Neutrophil (primary cell): Measurements from ENCODE around the gene KIAA1958.

Experiments
- H3K27ac ChIP-seq: fragments of 200-600 bp; sonication (generic); 2 replicates; pipeline ENCODE4 v1.5.1; 2016; ENCODE audit warnings: mild to moderate bottlenecking, moderate library complexity
- H3K27me3 ChIP-seq: fragments of 200-600 bp; sonication (generic); 2 replicates; pipeline ENCODE4 v1.6.0; 2016; ENCODE audit warnings: mild to moderate bottlenecking
- H3K36me3 ChIP-seq: fragments of 200-600 bp; sonication (generic); 2 replicates; pipeline ENCODE4 v1.5.1; 2017
- H3K4me1 ChIP-seq, 2 experiments: fragments of 200-600 bp in 1 of 2; sonication (generic) in 1 of 2; 1 replicate in 1 of 2; 2 replicates in 1 of 2; pipeline versions ENCODE4 v1.5.1 to v1.6.1; 2013 to 2016; ENCODE audit warnings: low read depth in 1 of 2, low read length in 1 of 2, mild to moderate bottlenecking in 1 of 2, moderate library complexity in 1 of 2; ENCODE audit not compliant: control insufficient read depth in 1 of 2, insufficient read depth in 1 of 2
- H3K4me3 ChIP-seq, 2 experiments: fragments of 200-600 bp in 1 of 2; sonication (generic) in 1 of 2; 1 replicate in 1 of 2; 2 replicates in 1 of 2; pipeline ENCODE4 v1.5.1; 2013 to 2016; ENCODE audit warnings: low read depth in 1 of 2, low read length in 1 of 2, mild to moderate bottlenecking in 1 of 2, moderate library complexity in 1 of 2
- H3K9me3 ChIP-seq: fragments of 200-600 bp; sonication (generic); 2 replicates; pipeline ENCODE4 v1.5.1; 2016
- TF ChIP-seq, protein P1 (sequence below): fragments of 200-600 bp; sonication (generic); IDR thresholded peaks from 2 replicates; pipeline ENCODE4 v1.5.1; 2016; ENCODE audit warnings: antibody characterized with exemption

The KIAA1958 gene

DNA sequence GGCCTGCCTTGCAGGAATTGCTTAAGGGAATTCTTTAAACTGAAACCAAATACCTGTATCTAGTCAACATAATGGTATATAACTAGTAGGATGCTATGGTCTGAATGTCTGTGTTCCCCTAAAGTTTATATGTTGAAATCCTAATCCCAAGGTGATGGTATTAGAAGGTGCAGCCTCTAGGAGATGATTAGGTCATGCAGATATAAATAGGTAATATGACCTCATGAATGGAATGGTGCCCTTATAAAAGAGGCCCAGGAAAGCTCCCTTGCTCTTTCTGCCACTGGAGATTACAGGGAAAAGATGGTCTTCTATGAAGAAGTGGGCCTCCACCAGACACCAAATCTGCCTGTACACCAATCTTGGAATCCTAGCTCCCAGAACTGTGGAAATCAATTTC, 7.4 kb upstream of the KIAA1958 start:
- Histone ChIP-seq H3K9me3 (no peaks in the 10 kb centered on the region), H3K27me3 (no peaks in the 10 kb centered on the region), H3K27ac (no peak overlapping the region), H3K4me3 (no peak overlapping the region), H3K4me1 (no peaks in the 10 kb centered on the region), H3K36me3 (peaks cover 16% of the 10 kb centered on the region)
- TF ChIP-seq, protein P1, sequence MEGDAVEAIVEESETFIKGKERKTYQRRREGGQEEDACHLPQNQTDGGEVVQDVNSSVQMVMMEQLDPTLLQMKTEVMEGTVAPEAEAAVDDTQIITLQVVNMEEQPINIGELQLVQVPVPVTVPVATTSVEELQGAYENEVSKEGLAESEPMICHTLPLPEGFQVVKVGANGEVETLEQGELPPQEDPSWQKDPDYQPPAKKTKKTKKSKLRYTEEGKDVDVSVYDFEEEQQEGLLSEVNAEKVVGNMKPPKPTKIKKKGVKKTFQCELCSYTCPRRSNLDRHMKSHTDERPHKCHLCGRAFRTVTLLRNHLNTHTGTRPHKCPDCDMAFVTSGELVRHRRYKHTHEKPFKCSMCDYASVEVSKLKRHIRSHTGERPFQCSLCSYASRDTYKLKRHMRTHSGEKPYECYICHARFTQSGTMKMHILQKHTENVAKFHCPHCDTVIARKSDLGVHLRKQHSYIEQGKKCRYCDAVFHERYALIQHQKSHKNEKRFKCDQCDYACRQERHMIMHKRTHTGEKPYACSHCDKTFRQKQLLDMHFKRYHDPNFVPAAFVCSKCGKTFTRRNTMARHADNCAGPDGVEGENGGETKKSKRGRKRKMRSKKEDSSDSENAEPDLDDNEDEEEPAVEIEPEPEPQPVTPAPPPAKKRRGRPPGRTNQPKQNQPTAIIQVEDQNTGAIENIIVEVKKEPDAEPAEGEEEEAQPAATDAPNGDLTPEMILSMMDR: no peak

DNA sequence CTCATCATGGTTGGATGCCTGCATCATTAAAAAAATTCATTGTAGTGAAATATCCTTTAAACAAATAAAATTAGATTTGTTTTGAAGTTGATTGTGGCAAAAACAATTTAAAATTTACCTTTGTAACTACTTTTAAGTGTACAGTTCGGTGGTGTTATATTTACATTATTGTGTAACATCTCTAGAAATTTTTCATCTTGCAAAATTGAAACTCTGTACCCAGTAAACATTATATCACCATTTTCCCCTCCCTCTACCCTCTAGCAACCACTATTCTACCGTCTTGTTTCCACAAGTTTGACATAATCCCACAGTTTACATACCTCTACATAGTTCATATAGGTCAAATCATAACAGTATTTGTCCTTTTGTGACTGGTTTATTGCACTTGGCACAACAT, 2.0 kb upstream of the KIAA1958 start:
- TF ChIP-seq, protein P1: no peak
- H3K36me3 ChIP-seq: no peaks in the 10 kb centered on the region
- peaks cover 16 to 18% of the 10 kb centered on the region in 2 experiments for H3K4me1 ChIP-seq
- no peak overlapping the region for H3K4me3 ChIP-seq
- no peaks in the 10 kb centered on the region for H3K27me3 ChIP-seq
- H3K27ac ChIP-seq: no peak overlapping the region
- no peaks in the 10 kb centered on the region for H3K9me3 ChIP-seq

DNA sequence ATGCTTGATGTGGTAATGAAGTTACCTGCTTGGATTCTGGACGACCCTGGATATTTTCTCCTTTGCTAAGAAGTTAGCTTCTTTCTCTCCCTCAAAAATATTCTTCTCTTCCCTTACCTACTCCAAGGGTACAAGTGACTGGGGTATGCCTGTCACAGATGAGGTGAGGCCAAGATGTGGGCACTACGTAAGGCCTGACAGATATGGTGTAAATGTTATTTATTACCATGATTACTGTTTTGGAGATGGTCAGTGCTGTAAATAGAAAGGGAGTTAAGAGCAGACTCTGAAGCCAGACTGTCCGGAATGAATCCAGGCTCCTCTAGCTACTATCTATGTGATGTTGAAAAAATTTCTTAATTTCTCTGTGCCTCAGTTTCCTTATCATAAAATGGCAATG, 1.1 kb upstream of the KIAA1958 start:
- no peaks in the 10 kb centered on the region for H3K9me3 ChIP-seq
- TF ChIP-seq, protein P1: no peak
- H3K27me3 ChIP-seq: no peaks in the 10 kb centered on the region
- peak overlapping the region in 1 of 2 experiments; percentile 75 for H3K4me3 ChIP-seq
- peaks cover 16 to 18% of the 10 kb centered on the region in 2 experiments for H3K4me1 ChIP-seq
- peak overlapping the region; percentile 66 for H3K27ac ChIP-seq
- no peaks in the 10 kb centered on the region for H3K36me3 ChIP-seq

DNA sequence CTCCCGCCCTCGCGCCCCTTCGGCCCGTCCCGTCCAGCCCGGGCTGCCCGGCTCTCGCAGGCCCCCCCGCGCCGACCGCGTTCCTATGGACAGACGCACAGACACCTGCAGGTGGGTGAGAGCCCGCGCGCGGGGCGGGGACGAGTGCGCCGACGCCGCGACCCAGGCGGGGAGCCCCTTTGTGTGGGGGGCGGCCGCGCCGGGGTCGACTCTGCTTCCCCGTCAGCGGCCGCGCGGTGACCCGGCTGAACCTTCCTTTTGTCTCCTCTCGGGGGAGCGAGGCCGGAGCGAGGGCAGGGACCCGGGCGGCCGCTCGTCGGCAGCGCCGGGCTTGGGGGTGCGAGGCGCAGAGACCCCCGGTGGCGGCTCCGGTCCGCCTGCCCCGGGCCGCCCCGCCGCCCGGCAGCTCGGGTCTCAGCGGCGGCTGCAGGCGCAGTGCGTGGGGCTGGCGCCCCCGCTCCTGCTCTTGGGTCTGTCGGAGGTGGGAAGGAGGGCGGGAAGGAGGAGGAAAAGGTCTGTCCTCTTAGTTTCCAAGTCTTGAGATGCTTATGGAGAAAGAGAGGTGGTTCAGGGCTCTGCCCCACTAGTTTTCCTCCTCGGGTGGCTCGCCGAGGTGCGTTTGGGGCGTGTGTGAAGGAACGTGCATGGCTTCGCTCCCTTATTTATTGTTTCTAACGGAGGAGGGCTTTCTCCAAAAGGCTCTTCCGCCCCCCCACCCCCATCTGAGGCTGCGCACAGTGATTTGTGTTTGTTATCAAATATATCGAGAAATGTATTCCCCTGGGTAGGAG, 576 bp downstream of the KIAA1958 start:
- Histone ChIP-seq H3K9me3 (no peaks in the 10 kb centered on the region), H3K36me3 (no peaks in the 10 kb centered on the region), H3K27ac (peak overlapping the region; percentile 75), H3K27me3 (no peaks in the 10 kb centered on the region), H3K4me1 (peaks cover 22 to 27% of the 10 kb centered on the region in 2 experiments), H3K4me3 (peak overlapping the region; percentile 75 to 78)
- TF ChIP-seq, protein P1: peak; percentile 5

DNA sequence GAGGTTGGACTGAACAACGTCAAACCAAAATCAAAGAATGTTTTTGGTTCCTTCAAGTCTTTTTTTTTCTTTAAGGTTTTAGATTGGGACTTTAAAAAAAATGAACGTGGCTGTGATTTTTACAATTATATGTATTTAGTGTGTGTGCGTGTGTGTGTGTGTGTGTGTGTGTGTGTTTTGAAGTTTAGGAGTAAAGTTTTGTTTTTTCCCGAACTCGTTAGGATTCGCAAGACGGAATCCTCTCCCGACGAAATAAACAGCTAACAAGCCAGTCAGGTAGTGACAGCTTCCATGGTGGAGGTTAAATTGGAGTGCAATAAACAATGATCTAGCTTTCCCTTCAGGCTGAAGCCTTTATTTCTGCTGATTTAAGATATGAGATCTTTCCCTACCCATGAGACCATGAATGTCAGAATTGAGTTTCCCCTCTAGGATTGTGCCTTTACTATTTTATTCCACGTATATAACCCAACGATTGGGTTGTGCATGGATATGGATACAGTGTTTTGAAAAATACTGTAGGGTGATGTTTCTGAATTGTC, 1.2 kb downstream of the KIAA1958 start:
- TF ChIP-seq, protein P1: no peak
- H3K27ac ChIP-seq: no peak overlapping the region
- H3K36me3 ChIP-seq: no peaks in the 10 kb centered on the region
- no peaks in the 10 kb centered on the region for H3K9me3 ChIP-seq
- H3K4me1 ChIP-seq: peaks cover 25 to 31% of the 10 kb centered on the region in 2 experiments
- no peaks in the 10 kb centered on the region for H3K27me3 ChIP-seq
- H3K4me3 ChIP-seq: peak overlapping the region; percentile 75 to 78
